ENCODE measurements around the gene ECHS1. TPM values are rescaled to one million over a fixed set of nuclear protein-coding genes. Genes with fewer than 3 reads are reported as not detected.

The ECHS1 gene
- total RNA-seq, 4 donors from 2014 or later = 44.2 to 64.9 (median 54.7) TPM

DNA sequence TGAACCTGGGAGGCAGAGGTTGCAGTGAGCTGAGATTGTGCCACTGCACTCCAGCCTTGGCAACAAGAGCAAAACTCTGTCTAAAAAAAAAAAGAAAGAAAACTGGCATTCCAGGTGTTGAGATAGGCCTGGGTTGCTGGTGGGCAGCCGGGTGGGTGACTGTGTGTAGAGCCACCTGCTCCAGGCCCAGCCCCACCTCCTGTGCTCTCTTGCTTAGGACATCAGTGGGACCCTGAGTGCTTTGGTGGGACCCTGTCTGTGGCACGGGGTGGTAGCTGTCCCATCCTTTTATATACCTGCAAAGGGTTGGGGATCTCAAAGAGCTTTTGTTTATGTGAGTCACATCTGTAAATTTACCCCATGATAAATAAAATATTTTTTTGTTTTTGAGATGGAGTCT lies 12.1 kb upstream of the ECHS1 start:
- Histone ChIP-seq H3K4me1 (peaks cover 2% of the 10 kb centered on the region), H3K27me3 (no peaks in the 10 kb centered on the region), H3K9me3 (no peaks in the 10 kb centered on the region), H3K27ac (no peak overlapping the region), H3K36me3 (peaks cover 12% of the 10 kb centered on the region), H3K4me3 (no peak overlapping the region)
- TF ChIP-seq POLR2A (IDR thresholded peaks at IDR 0.05) = no peak
- DNase-seq (ENCODE audit: low spot score in 2 of 2) = peak in 1 of 2 donors; percentile 40
- 94% methylated on average over 2 of the region's 2 CpGs for WGBS

DNA sequence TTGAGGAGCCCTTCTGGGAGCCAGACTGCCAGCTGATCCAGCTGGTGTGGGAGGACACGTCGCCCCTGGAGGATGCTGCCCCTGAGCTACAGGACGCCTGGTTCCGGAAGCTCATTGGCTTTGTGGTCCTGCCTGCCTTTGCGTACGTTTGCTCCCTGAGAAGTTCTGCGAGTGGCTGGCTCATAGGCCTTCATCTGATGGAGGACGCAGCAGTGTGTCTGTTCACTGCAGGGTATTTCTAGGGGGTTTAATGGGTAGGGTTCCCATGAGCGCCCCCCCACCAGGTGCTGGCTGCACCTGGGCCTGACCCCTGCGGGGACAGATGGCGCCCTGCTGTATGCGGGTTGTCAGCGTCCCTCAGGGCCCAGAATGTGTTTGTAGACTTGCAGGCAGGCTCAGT lies 10.9 kb upstream of the ECHS1 start:
- peak in 1 of 2 donors; percentile 51 for DNase-seq (ENCODE audit: low spot score in 2 of 2)
- Histone ChIP-seq H3K27me3 (no peaks in the 10 kb centered on the region), H3K36me3 (peaks cover 9% of the 10 kb centered on the region), H3K9me3 (no peaks in the 10 kb centered on the region), H3K27ac (no peak overlapping the region), H3K4me3 (no peak overlapping the region), H3K4me1 (peaks cover 12% of the 10 kb centered on the region)
- no peak for TF ChIP-seq POLR2A (IDR thresholded peaks at IDR 0.05)
- TF ChIP-seq, protein P1, sequence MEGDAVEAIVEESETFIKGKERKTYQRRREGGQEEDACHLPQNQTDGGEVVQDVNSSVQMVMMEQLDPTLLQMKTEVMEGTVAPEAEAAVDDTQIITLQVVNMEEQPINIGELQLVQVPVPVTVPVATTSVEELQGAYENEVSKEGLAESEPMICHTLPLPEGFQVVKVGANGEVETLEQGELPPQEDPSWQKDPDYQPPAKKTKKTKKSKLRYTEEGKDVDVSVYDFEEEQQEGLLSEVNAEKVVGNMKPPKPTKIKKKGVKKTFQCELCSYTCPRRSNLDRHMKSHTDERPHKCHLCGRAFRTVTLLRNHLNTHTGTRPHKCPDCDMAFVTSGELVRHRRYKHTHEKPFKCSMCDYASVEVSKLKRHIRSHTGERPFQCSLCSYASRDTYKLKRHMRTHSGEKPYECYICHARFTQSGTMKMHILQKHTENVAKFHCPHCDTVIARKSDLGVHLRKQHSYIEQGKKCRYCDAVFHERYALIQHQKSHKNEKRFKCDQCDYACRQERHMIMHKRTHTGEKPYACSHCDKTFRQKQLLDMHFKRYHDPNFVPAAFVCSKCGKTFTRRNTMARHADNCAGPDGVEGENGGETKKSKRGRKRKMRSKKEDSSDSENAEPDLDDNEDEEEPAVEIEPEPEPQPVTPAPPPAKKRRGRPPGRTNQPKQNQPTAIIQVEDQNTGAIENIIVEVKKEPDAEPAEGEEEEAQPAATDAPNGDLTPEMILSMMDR (IDR thresholded peaks at IDR 0.05) = no peak
- TF ChIP-seq EP300 (IDR thresholded peaks at IDR 0.05) = no peak
- TF ChIP-seq POLR2AphosphoS5 (IDR thresholded peaks at IDR 0.05) = no peak
- WGBS = 94% methylated on average over 4 of the region's 13 CpGs

DNA sequence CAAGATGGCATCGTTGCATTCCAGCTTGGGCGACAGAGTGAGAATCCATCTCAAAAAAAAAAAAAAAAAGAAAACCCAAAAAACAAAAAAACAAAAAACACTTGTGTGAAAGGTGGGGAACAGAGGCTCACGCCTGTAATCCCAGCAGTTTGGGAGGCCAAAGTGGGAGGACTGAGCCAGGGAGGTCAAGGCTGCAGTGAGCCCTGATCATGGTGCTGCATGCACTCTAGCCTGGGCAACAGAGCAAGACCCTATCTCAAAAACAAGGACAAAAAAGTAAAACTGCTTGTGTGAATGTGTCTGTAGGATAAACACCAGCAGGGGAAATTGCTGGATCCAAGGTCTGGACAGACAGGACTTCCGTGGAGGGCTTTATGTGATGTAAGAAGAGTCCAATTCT lies 10.4 kb upstream of the ECHS1 start:
- no peak overlapping the region for H3K27ac ChIP-seq
- H3K4me3 ChIP-seq = no peak overlapping the region
- H3K9me3 ChIP-seq = no peaks in the 10 kb centered on the region
- peaks cover 8% of the 10 kb centered on the region for H3K36me3 ChIP-seq
- 100% methylated on average over 4 of the region's 4 CpGs for WGBS
- TF ChIP-seq, protein P1 (IDR thresholded peaks at IDR 0.05) = no peak
- no peak for TF ChIP-seq POLR2AphosphoS5 (IDR thresholded peaks at IDR 0.05)
- TF ChIP-seq EP300 (IDR thresholded peaks at IDR 0.05) = no peak
- no peak for TF ChIP-seq POLR2A (IDR thresholded peaks at IDR 0.05)
- no peak for DNase-seq (ENCODE audit: low spot score in 2 of 2)
- H3K4me1 ChIP-seq = peaks cover 12% of the 10 kb centered on the region
- H3K27me3 ChIP-seq = no peaks in the 10 kb centered on the region

DNA sequence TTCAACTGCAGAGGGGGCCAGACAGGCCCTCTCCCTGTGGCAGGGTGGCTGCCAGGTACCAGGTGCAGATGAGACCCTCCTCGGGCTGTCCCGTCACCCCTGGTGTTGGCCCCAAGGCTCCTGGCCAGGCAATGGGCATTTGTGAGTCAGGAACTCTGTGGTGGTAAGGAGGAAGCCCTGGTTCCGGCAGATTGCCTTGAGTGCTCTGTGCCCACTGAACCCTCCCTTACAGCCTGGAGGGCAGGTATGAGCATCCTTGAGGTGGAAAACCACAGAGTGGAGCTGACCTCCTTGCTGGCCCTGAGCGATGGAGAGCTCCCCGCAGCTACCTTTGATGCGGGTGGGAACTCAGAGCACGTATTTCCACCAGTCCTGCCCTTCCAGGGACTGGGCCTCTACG lies 7.9 kb upstream of the ECHS1 start:
- TF ChIP-seq EP300 (IDR thresholded peaks at IDR 0.05) (no peak), POLR2AphosphoS5 (IDR thresholded peaks at IDR 0.05) (no peak), POLR2A (IDR thresholded peaks at IDR 0.05) (no peak)
- TF ChIP-seq, protein P1 (IDR thresholded peaks at IDR 0.05) = no peak
- H3K27me3 ChIP-seq = no peaks in the 10 kb centered on the region
- H3K36me3 ChIP-seq = peaks cover 8% of the 10 kb centered on the region
- DNase-seq (ENCODE audit: low spot score in 2 of 2) = no peak
- H3K4me1 ChIP-seq = peaks cover 20% of the 10 kb centered on the region
- no peak overlapping the region for H3K27ac ChIP-seq
- no peak overlapping the region for H3K4me3 ChIP-seq
- H3K9me3 ChIP-seq = no peaks in the 10 kb centered on the region
- WGBS = 83% methylated on average over 8 of the region's 8 CpGs

DNA sequence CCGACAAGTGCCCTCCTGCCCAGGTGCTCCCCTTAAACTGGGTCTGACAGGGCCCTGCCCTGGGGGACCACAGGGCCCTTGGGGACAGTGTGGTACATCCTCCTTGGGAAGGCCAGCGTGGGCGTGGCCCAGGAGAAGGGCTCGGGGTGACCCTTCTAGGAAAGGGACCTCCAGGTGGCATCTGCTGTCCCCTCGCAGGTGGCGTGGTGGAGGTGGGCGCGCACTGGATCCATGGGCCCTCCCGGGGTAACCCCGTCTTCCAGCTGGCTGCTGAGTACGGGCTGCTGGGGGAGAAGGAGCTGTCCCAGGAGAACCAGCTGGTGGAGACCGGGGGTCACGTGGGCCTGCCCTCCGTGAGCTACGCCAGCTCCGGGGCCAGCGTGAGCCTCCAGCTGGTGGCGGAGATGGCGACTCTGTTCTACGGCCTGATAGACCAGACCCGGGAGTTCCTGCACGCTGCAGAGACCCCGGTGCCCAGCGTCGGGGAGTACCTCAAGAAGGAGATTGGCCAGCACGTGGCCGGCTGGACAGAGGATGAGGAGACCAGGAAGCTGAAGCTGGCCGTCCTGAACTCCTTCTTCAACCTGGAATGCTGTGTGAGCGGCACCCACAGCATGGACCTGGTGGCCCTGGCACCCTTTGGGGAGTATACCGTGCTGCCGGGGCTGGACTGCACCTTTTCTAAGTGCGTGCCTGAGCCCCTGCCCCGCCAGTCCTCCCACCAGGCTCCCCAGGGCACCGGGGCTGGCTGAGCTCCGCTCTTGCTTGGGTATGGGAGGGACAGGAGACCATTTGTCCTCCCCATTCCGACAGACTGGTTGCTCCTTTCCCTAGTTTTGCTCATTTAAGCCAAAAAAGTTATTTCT lies 6.9 kb upstream of the ECHS1 start:
- 88% methylated on average over 30 of the region's 36 CpGs for WGBS
- H3K27ac ChIP-seq = peak overlapping the region; percentile 77
- H3K36me3 ChIP-seq = peaks cover 8% of the 10 kb centered on the region
- H3K4me1 ChIP-seq = peaks cover 20% of the 10 kb centered on the region
- H3K4me3 ChIP-seq = peak overlapping the region; percentile 92
- no peak for DNase-seq (ENCODE audit: low spot score in 2 of 2)
- H3K9me3 ChIP-seq = no peaks in the 10 kb centered on the region
- no peaks in the 10 kb centered on the region for H3K27me3 ChIP-seq
- TF ChIP-seq EP300 (IDR thresholded peaks at IDR 0.05) (no peak), POLR2AphosphoS5 (IDR thresholded peaks at IDR 0.05) (no peak), POLR2A (IDR thresholded peaks at IDR 0.05) (no peak)
- TF ChIP-seq, protein P1 (IDR thresholded peaks at IDR 0.05) = no peak

All from suprapubic skin (tissue), 4 donors.